ENCODE results near the gene DDX10. TPM values are rescaled to one million over a fixed set of nuclear protein-coding genes. Genes with fewer than 3 reads are reported as not detected.

DDX10 gene
- total RNA-seq, 1 donor from 2014 or later: 23.8 TPM

- peak; percentile 4 for DNase-seq
Observed at GRCh38 chr11:108945341-108945740, 280.5 kb downstream of the DDX10 start.

DNA sequence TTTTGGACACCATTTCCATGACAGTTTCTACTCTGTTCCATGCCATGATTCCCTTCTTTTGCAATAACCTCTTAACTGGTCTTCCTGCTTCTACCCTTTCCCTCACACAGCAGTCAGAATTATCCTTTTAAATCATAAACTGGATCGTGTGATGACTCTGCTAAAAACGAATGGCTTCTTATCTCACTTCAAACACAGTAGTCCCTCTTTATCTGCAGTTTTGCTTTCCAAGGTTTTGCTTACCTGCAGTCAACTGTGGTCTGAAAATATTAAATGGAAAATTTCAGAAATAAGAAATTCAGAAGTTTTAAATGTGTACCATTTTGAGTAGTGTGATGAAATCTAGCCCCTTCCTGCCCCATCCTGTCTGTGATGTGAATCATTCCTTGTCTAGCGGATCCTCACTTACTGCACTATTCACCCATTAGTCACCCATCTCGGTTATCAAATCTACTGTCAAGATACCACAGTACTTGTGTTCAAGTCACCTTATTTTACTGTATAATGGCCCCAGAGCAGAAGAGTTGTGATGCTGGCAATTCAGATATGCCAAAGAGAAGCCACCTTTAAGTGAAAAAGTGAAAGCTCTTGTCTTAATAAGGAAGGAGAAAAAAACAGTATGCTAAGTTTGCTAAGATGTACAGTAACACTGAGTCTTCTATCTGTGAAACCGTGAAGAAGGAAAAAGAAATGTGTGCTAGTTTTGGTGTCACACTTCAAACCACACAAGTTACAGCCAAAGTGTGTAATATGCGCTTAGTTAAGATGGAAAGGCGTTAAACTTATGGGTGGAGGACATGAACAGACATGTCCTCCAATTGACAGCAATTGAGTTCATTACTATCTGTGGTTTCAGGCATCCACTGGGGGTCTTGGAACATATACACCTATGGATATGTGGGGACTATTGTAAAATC, 283.0 kb downstream of the DDX10 start:
- no peak for DNase-seq

DNA sequence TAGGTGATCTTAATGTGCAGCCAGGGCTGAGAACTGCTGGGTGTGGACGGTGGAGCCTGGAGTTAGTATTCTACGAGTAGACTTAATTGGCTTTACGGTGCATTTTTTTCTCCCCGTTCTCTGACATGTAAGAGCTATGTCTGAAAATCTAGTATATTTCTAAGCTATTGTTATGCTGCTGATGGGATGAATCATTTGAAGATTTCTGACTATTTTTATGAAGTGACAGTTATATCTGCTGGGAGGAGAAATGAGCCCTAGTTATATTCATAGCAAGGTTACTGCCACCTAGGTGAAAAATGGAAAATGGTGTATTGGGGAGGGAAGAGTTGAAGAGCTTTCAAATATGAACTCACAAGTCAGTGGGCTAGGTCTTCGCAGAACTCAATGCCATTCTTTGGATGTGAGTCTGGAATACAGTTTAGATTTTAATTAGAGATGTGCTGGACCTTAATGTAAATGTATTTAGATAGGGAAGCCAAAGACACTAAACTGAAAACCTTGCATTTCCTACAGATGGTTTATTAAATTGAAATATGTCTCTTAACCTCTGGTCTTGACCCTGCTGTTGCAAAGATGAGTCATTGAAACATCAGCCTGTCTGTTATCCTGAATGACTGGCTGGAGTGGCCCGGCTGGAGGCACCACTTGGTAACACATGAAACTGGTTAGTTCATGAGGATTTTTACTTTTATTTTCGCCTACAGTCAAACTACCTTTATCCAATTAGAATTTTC, 293.7 kb downstream of the DDX10 start:
- no peak for DNase-seq

- DNase-seq: no peak
Observed at GRCh38 chr11:108959105-108959761, 294.4 kb downstream of the DDX10 start.

- DNase-seq: no peak
Observed at GRCh38 chr11:108959874-108960273, 295.0 kb downstream of the DDX10 start.

DNA sequence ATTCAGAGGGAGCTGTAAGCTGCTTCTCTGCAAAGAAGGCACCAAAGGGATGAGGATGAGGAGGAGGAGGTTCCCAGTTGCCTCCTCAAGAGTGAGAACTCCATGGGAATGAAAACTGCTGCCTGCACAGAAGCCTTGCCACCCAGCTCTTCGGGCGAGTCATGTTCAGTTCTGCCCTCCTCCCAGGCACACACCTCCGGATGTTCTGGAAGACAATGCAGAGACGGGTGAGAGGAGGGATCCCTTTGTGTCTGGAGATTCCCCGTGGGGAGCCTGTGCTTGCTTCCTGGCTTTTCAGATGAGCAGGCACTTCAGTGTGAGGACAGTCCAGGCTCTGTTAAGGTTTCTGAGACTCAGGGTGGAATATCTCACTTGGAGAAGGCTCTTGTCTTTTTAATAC, 295.6 kb downstream of the DDX10 start:
- DNase-seq: no peak

- DNase-seq: no peak
Observed at GRCh38 chr11:108961095-108961494, 296.2 kb downstream of the DDX10 start.

- no peak for DNase-seq
Observed at GRCh38 chr11:108963118-108963517, 298.2 kb downstream of the DDX10 start.

DNA sequence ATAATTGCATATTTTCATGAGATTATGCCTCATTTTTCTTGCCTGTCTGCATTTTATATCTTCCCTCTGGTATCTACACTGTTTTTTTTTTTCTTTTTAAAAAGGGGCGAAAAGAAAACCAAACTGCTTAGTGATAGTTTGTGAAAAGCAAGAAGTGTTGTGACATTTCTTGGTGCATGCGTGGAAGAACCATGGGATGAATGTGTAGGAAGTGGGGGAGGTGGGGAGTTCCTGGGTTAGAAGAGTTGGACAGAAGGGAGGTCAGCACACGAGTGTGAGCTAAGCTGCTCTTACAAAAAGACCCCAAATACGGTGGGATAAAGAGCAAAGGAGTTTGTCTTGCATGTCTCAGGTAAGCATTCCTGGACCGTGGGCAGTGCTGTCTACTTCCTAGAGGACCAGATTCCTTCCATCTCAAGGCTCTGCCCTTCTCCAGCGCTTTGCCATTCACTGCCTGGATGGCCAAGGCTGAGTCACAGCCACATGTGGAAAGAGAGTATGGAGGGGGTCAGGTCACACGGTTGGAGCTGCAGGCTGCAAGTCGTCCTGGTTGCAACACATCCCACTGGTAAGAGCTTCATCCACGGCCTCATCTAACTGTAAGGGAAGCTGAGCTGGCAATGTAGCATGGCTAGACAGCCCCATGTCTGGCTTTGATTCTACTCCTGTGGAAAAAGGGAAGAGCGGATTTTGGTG, 300.6 kb downstream of the DDX10 start:
- DNase-seq: no peak

DNA sequence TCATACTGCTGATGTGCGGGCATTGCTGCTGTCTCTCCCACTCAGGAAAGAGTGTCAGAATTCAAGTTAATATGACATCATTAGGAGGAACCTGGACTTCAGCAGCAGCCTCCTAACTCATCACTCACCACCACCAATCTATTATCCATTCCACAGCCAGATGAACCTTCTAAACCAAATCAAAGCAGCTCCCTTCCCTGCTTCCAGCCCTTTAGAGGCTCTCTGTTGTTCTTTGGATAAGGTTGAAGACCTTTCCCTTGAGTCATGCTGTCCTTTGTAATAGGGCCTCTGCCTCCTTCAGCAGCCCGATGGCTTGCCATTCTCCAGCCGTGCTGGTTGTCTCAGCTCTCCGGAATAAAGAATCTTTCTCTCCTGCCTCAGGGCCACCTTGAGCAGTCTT, 301.3 kb downstream of the DDX10 start:
- DNase-seq: no peak

- no peak for DNase-seq
Observed at GRCh38 chr11:108966978-108967377, 302.1 kb downstream of the DDX10 start.

DNA sequence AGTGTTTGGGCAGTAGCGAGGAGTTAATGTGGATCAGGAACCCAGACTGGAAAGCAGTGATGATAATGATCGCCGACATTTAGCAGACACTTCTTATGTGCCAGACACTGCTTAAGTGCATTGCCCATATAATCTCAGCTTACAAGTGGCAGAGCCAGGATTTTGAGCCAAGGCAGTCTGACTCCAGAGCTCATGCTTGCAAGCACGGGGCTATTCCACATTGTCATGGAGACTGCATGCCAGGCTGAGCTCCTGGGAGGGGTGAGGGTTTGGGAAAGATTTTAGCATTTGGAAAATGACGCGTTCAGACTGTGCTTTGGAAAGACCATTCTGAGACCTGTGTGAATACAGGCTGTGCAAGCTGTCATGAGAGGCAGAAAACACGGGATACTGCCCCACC, 302.7 kb downstream of the DDX10 start:
- DNase-seq: no peak

DNA sequence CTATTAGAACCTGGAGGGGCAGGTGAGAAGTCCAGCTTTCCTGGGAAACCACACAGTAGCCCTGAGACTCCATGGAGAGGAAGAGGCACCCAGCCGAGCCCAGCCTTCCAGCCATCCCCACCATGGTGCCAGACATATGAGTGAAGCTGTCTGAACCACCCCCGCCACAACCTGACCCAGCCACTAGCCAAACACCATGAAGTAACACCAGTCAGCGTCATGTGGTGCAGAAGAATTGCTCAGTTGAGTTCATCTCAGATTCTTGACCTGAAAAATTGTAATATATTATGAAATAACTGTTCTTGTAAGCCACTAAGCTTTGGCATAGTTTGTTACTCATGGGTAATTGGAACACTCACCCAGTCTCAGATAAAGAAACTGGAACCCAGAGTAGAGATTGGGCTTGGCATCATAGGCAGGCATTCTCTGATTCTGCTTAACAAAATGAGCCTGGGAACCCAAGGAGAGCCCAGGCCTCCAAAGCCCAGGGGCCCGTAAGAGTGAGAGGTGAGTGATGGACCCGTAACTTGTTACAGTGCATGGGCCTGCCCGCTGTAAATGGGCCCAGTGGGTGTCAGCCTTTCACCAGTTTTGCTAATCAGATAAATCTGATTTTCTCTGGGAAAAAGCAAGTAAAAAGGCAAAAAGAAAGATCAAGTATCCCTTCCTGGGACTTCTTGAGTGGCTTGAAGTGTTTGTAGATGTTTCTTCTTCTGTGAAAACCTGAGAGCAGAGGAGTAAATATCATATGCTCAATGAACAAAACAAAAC, 305.5 kb downstream of the DDX10 start:
- no peak for DNase-seq

GRCh38 chr11:108973402-108974162, 308.7 kb downstream of the DDX10 start:
- DNase-seq: no peak

- DNase-seq: no peak
Observed at GRCh38 chr11:108975026-108975425, 310.2 kb downstream of the DDX10 start.

DNA sequence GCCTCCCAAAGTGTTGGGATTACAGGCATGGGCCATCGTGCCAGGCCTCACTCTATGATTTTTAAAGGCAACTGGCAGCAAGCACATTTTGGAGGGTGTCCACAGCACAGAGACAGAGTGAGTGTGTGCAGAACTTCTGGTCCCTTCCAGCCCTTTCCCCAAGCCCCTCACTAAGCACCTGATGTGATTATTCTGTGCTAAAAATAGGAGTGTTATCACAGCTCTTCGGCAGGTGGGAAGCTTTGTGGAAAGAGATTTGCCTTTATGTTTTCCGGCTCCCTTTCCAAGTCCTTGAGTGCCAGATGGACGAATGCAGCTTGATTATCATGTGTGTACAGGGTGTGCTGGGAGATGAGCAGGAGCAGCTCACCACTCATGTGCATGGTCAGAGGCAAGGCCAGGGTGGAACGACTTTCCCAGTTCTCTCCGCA, 310.8 kb downstream of the DDX10 start:
- DNase-seq: no peak

- no peak for DNase-seq
Observed at GRCh38 chr11:108983636-108984420, 319.0 kb downstream of the DDX10 start.

- no peak for DNase-seq
Observed at GRCh38 chr11:108984523-108984922, 319.7 kb downstream of the DDX10 start.

GRCh38 chr11:108985236-108985944, 320.5 kb downstream of the DDX10 start:
- DNase-seq: no peak

Data from skin of body (tissue), 2 donors.